CD4-positive, alpha-beta T cell treated with Interferon alpha-2 for 1 hour (primary cell): ENCODE measurements around the gene FBXL20.
"Not testable (repeated sequence)": the region's sequence is repeated elsewhere in the genome, so short reads cannot be mapped to it uniquely, and the experiment has no call there.

Source experiments
- DNase-seq, 2 donors: peaks; one replicate each; pipeline ENCODE4 v3.0.0-alpha.2; 2020 to 2022

FBXL20 gene

DNA sequence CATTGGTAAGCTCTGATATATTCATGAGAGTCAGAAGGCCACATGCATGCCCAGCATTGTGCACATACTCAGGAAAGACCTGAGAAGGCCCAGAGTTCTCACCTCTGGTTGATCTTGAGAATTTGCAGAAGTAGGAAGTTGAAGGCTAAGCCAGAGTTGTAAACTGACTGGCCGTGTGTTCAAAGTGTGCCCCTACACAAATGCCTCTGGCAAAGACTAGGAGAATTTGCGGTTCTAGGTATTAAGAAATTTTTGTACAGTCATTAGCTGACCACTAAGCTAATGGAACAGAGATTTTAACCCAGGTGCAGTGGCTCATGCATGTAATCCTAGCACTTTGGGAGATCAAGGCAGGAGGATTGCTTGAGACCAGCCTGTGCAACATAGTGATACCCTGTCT is 25.0 kb downstream of the FBXL20 start:
- no peak for DNase-seq

DNA sequence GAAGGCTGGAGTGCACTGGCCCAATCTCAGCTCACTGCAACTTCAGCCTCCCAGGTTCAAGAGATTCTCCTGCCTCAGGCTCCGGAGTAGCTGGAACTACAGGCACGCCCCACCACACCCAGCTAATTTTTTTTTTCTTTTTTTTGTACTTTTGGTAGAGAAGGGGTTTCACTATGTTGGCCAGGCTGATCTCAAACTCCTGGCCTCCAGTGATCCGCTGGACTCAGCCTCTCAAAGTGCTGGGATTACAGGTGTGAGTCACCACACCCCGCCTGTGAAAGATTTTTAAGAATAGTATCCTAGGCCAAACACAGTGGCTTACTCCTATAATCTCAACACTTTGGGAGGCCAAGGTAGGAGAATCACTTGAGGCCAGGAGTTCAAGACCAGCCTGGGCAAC is 33.6 kb downstream of the FBXL20 start:
- DNase-seq = not testable (repeated sequence)

DNA sequence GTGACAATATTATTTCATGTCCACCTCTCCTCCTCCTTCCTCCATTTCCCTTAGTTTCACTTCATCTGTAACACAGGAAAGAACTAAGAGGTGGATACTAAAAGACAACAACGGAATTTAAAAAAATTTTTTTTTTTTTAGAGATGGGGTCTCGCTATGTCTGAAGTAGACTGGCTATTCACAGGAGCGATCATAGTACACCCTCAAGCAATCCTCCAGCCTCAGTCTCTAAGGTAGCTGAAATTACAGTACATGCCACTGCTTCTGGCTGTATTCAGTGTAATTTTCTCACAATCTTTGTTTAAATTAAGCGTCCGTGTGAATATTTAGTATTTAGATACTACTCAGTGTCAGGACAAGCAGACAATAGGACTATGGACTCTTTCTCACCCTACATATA is 35.6 kb downstream of the FBXL20 start:
- no peak for DNase-seq

DNA sequence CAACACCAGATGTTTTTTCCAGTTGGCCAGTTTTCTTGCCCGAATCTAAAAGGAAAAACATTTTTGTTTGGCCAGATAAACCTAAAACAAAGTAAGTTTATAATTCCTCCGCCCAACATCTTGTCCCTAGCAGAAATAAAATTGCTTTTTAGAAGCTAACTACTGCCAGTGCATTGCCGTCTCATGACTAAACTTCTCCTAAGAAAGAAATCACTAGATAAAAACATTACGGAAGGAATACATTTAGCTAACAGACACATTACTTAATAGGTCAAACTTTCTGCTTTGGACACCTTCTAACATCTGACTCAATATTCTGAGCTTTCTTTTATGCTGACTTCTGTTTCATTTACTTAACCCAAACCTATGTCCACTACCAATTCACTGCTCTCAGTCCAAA is 36.2 kb downstream of the FBXL20 start:
- DNase-seq = no peak

DNA sequence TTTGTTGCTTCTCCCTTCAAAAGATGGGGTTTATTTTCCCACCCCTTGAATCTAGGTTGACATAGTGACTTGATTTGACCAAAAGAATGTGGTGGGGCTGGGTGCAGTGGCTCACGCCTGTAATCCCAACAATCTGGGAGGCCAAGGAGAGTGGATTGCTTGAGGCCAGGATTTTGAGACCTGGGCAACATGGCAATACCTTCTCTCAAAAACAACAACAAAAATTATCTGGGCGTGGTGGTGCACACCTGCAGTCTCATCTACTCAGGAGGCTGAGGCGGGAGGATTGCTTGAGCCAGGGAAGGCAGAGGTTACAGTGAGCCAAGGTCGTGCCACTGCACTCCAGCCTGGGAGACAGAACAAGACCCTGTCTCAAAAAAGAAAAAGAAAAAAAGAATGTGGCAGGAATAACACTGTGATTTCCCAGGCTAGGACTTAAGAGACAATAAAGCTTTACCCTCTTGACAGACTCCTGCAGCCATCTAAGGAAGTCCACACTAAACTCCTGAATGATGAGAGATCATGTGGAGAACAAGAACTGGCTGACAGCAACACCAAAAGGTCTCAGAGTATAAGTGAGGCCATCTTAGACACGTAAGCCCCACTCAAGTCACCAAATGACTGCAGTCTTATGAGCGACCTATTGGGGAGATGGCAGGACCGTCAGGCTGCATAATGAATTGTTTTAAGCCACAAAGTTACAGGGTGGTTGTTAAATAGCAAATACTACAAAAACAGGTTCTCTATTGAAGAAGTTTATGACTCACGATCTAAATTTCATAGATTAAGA is 37.0 kb downstream of the FBXL20 start:
- DNase-seq = no peak

DNA sequence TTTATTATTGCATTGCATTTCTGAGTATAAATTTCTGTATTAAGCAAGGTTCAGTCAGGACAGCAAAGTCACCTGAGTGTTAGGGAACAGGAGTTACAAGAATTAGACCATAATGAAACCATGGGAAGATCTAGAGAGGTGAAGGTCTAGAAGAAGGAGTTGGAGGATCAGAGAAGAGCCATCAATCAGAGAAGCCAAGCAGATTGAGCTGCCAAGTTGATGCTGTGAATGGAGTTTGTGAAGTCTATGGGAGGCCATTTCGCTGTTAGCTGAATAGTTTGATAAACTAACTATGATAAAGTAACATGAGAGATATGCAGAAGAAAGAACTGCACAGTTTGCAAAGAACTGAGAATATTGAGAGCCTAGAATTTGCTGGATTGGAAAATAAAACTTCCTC is 40.4 kb downstream of the FBXL20 start:
- DNase-seq = no peak

DNA sequence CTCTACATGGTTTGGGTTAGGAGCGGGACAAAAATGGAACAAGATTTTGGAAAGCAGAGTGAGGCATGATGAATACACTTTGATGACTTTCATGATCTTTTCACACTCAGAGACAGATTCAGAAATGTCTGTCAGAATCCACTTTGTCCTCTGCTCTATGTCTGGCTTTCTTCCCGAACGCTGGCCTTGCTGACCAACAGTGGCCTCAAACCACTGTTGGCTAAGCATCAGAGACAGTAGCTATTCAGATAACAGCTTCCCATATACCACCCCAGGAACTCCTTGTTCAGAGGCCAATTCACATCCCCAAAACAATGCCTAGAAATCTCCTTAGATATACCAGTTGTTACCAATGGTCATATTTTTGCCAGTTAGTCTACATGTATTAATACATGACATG is 40.9 kb downstream of the FBXL20 start:
- DNase-seq = no peak

DNA sequence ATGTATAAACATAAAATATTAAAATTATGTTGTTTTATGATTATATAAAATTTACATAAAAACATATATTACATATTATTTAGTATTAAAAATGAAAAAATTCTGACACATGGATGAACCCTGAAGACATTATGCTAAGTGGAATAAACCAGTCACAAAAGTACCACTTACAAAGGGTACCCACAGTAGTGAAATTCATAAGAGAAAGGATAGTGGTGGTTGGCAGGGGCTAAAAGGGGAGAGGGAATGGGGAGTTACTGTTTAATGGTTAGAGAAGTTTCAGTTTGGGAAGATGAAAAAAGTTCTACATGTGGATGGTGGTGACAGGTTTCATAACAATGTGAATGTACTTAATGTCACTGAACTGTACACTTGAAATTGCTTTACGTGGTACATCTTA is 41.4 kb downstream of the FBXL20 start:
- DNase-seq = no peak

DNA sequence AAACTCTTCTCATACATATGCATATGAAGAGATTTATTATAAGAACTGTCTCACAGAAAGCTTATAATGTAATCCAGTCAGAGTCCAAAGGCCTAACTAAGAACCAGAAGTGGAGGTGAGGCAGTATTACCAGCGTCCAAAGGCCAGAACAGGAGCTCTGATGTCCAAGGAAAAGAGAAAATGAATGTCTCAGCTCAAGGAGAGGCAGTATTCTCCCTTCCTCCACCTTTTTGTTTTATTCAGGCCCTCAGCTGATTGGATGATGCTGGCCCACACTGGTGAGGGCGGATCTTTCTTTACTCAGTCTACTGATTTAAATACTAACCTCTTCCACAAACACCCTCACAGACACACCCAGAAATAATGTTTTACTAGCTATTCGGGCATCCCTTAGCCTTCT is 43.4 kb downstream of the FBXL20 start:
- DNase-seq = no peak

DNA sequence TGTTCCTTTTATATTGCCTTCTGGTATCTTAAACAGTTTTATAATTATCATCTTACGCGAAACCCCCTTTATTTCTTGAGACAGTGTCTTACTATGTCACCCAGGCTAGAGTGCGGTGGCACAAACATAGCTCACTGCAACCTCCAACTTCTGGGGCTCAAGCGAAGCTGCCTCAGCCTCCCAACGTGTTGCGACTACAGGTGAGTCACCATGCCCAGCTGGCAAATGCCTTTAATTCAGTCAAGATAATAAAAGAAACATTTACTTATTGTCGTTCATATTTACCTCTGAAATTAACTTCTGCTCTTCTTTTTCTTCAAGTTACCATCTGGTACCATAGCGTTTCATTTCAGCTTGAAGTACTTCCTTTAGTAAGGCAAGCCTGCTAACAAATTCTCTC is 43.9 kb downstream of the FBXL20 start:
- DNase-seq = no peak

DNA sequence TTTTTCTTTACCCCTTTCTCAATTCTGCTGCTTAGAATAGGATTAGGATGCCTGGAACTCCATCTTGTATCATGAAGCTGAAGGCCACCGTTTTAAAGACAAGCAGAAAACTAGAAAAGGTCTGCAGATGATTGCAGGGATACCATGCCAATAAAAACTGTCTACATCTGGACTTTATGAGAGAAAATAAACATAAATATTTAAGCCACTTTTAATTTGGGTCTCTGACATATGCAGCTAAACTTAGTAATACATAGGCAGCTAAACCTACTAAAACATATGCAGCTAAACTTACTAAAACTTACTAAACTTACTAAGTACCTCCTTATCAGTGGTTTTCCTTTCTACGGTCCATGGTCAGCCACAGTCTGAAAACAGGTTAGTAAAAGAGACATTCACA is 48.4 kb downstream of the FBXL20 start:
- no peak for DNase-seq

DNA sequence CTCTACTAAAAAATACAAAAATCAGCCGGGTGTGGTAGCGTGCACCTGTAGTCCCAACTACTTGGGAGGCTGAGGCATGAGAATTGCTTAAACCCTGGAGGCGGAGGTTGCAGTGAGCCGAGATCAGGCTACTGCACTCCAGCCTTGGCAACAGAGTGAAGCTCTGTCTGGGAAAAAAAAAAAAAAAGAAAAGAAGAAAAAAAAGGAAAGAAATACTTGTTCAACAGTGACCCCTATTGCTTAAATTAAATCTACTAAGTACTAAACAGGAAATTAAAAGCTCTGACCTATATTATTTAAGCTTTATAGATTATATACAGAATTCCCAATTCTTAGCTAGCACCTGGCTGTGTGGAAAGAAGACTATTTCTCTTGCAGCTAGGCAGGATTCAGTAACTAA is 48.9 kb downstream of the FBXL20 start:
- DNase-seq = no peak

DNA sequence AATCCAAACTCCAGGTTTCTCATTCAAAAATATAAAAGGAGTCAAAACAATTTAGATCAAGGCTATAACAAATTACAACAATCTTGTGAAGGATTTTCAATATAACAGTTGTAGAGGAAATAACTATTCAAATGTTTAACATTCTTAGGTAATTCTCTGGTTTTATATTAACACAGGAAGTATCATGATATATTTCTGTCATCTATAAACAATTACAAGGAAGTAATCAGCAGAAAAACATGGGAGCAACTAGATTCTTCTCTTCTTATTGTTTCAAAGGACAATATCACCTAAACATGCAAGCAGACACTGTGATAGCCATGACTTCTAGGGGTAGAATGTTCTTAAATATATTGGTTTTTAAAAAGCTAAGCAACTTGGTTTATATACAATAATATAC is 49.9 kb downstream of the FBXL20 start:
- DNase-seq = no peak

DNA sequence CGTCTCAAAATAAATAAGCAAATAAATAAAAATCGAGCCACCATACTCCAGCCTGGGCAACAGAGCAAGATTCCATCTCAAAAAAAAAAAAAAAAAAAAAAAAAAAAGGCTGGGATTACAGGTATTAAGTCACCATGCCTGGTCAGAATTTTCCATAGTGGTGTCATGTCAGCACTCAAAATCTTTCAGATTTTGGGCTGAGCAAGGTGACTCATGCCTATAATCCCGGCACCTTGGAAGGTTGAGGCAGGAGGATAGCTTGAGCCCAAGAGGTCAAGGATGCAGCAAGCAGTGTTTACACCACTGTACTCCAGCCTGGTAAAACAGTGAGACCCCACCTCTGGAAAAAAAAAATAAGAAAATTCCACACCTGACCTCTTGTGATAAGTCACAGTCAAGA is 52.2 kb downstream of the FBXL20 start:
- no peak for DNase-seq

DNA sequence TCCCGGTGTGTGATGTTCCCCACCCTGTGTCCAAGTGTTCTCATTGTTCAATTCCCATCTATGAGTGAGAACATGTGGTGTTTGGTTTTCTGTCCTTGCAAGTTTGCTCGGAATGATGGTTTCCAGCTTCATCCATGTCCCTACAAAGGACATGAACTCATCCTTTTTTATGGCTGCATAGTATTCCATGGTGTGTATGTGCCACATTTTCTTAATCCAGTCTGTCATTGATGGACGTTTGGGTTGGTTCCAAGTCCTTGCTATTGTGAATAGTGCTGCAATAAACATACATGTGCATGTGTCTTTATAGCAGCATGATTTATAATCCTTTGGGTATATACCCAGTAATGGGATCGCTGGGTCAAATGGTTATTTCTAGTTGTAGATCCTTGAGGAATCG is 54.6 kb downstream of the FBXL20 start:
- not testable (repeated sequence) for DNase-seq

DNA sequence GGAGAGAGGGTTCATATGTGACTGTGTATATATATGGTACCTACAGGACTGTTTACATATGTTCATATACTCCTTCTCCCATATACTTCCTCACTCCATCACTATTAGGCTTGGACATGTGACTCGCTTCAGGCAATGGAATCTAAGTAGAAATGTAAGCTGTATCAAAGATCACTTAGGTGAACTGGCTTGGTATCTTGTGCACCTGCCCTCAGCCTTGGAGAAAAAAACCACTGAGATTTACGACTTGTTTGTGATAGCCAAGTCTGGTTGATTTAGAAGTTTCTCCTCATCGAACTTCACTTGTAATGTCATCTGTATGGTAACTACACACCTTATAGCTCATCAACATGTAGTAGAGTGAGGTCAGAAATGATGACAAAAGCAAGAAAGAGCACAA is 59.9 kb downstream of the FBXL20 start:
- DNase-seq = no peak

DNA sequence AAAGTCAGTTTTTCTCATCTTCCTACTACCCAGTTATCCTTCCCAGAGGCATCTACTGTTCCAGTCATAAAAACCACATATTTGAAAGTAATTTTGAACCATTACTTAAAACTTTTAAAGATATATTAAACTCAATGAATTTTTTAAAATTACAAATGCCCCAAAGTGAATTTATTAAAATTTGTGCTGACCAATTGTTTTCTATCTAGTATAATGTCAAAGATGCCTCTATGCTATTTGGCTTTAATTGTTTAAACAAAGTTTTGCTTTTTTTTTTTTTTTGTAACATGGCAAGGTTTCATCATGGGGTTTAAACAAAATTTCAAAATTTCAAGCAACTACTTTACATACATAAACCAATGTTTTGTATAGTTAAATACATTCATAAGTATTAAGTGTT is 60.7 kb downstream of the FBXL20 start:
- no peak for DNase-seq

DNA sequence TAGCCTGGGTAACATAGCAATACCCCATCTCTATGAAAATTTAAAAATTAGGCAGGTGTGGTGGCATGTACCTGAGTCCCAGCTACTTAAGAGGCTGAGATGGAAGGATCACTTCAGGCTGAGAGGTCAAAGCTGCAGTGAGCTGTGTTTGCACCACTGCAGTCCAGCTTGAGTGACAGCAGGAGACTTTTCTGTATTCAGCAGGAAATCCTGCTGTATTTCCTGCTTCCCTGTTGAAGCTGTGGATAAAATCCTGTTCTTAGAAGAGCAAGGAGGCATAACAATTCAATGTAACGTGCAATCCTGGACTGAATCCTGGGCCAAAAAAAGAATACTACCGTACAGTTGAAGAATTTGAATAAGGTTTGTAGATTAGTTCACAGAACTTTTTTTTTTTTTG is 62.2 kb downstream of the FBXL20 start:
- DNase-seq = no peak

DNA sequence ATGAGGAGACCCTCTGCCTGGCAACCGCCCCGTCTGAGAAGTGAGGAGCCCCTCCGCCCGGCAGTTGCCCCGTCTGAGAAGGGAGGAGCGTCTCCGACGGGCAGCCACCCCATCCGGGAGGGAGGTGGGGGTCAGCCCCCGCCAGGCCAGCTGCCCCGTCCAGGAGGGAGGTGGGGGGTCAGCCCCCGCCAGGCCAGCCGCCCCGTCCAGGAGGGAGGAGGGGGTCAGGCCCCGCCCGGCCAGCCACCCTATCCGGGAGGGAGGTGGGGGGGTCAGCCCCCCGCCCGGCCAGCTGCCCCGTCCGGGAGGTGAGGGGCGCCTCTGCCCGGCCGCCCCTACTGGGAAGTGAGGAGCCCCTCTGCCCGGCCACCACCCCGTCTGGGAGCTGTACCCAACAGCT is 63.8 kb downstream of the FBXL20 start:
- not testable (repeated sequence) for DNase-seq

DNA sequence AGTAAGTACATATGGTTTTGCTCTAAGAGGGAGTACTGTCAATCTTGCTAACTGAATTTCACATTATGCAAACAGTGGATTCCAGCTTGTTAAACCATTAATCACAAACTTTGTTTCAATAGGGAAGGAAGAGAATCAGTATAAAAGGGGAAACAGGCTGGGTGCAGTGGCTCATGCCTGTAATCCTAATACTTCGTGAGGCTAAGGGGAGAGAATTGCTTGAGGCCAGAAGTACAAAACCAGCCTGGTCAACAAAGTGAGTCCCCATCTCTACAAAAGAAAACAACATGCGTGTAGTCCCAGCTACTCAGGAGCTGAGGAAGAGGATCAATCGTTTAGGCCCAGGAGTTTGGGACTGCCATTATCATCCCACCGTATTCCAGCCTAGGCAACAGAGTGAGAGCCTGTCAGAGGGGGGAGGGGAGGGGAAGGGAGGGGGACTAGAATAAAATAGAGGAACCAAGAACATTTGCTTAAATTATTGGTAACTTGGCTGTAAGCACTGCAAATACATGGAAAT is 65.7 kb downstream of the FBXL20 start:
- no peak for DNase-seq

DNA sequence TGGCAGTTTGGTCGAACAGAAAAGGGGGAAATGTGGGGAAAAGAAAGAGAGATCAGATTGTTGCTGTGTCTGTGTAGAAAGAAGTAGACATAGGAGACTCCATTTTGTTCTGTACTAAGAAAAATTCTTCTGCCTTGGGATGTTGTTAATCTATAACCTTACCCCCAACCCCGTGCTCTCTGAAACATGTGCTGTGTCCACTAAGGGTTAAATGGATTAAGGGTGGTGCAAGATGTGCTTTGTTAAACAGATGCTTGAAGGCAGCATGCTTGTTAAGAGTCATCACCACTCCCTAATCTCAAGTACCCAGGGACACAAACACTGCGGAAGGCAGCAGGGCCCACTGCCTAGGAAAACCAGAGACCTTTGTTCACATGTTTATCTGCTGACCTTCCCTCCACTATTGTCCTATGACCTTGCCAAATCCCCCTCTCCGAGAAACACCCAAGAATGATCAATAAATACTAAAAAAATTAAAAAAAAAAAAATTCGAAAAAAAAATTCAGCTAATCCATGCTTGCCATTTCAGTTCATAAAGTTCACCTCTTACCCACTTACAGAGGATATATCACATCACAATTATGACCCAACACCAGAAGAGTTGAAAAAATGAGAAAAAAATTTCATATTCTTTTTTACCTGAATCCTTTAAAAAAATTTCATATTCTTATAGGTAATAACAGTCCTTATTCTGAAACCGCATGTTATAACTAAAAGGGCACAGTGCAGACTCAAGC is 67.2 kb downstream of the FBXL20 start:
- DNase-seq = not testable (repeated sequence)

DNA sequence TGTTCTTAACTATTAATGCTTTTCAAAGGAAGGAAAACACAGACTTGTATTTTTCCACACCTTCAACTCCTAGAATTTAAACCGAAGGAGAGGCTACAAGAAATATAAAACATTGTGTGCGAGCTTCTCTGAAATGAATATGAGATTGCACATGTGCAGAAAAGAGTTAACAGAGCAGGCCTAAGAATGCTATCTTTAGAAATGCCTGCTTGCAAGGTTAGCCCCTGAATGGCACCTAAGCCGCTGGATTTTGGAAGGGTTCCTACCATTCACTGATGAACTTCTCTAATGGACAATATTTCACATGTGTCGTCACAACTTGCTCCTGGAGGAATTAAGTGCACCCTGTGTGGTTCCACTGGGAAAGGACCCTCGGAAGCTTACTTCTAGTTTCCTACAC is 69.3 kb downstream of the FBXL20 start:
- no peak for DNase-seq

DNA sequence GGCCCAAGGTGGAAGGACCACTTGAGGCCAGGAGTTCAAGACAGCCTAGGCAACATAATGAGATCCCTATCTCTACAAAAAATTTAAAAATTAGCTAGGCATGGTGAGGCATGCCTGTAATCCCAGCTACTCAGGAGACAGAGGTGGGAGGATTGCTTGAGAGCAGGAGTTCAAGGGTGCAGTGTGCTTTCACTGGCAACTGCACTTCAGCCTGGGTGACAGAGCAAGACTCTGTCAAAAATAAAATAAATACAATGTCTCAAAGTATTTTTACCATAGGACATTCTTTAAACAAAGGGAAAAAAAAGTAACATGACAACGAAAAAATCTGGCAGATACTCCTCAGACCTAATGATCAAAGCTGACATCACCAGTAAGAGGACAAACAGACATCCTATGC is 72.6 kb downstream of the FBXL20 start:
- no peak for DNase-seq

DNA sequence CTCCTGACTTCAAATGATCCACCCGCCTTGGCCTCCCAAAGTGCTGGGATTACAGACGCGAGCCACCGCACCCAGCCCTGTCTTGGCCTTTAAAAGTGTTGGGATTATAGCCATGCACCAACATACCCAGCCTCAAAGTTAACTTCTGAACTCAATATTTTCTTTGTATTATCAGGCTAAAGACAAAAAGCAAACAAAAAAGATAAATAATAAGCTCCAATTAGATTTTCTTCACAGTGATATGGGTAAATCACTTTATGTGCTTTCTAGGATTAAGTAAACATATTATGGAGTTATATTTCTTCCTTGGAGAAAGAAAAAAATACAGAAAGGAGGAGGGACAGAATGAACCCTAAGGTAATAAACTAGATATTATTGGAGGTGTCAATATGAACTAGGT is 74.3 kb downstream of the FBXL20 start:
- DNase-seq = no peak
